BE2C (cell line): ENCODE data around the gene EYA2.

ENCODE experiments used
- DNase-seq: peaks from one replicate; pipeline ENCODE4 v3.0.0-alpha.2; 2020
- H3K27me3 ChIP-seq: fragments of 250-450 bp; sonication (Bioruptor Pico); 2 replicates; pipeline ENCODE4 v1.5.1; 2020; ENCODE audit warnings: mild to moderate bottlenecking
- H3K36me3 ChIP-seq: fragments of 250-450 bp; sonication (Bioruptor Pico); 2 replicates; pipeline ENCODE4 v1.5.1; 2020; ENCODE audit warnings: mild to moderate bottlenecking
- H3K4me1 ChIP-seq: fragments of 250-450 bp; sonication (Bioruptor Pico); 2 replicates; pipeline ENCODE4 v1.5.1; 2020
- H3K4me3 ChIP-seq: 2 replicates; pipeline ENCODE4 v1.5.1; 2011; ENCODE audit warnings: low read depth, low read length
- H3K9me3 ChIP-seq: fragments of 250-450 bp; sonication (Bioruptor Pico); 2 replicates; pipeline ENCODE4 v1.5.1; 2020
- TF ChIP-seq, protein P1 (sequence below): IDR thresholded peaks from 2 replicates; pipeline ENCODE4 v1.5.1; 2012; ENCODE audit warnings: mild to moderate bottlenecking, low read depth, low read length

EYA2 gene

DNA sequence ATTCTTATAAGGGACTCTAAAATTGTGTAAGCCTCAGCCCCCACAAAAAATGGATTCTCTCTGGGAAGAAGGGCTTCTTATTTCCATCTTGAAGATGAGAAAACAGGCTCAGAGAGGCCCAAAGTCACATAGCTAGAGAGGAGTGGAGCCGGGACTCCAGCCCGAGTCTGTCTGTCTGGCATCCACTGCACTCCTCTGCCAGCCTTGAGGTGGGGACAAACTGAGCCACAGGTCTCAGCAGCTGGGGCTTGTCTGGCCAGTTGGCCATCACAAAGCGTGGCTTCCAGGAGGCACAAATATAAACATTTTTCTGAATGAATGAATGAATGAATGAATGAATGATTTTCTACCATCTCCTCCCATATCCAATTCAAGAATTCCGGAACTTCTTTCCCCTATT lies 42.9 kb upstream of the EYA2 start:
- no peaks in the 10 kb centered on the region for H3K9me3 ChIP-seq
- no peaks in the 10 kb centered on the region; the same call in 1 of the 2 replicates for H3K27me3 ChIP-seq
- H3K36me3 ChIP-seq: no peaks in the 10 kb centered on the region
- no peak for DNase-seq
- H3K4me1 ChIP-seq: no peaks in the 10 kb centered on the region
- TF ChIP-seq, protein P1, sequence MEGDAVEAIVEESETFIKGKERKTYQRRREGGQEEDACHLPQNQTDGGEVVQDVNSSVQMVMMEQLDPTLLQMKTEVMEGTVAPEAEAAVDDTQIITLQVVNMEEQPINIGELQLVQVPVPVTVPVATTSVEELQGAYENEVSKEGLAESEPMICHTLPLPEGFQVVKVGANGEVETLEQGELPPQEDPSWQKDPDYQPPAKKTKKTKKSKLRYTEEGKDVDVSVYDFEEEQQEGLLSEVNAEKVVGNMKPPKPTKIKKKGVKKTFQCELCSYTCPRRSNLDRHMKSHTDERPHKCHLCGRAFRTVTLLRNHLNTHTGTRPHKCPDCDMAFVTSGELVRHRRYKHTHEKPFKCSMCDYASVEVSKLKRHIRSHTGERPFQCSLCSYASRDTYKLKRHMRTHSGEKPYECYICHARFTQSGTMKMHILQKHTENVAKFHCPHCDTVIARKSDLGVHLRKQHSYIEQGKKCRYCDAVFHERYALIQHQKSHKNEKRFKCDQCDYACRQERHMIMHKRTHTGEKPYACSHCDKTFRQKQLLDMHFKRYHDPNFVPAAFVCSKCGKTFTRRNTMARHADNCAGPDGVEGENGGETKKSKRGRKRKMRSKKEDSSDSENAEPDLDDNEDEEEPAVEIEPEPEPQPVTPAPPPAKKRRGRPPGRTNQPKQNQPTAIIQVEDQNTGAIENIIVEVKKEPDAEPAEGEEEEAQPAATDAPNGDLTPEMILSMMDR: no peak
- no peak overlapping the region for H3K4me3 ChIP-seq

DNA sequence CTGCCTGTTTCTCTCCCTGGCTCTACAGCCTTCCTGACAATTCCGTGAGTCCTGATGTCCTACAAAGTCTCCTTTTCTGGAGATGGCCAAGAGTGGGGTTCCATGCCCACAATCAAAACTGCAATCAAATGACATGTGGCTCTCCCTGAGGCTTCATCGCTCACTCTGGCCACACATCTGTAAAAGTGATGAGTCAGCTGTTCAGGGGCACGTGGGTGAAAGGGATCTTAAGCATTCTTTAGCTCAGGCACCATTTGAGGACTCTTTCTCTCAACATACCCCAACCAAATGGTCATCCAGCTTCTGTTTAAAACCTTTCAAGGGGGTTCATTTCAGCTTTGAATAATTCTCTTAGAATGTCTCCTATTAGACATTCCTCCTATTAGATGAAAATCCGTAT lies 42.3 kb upstream of the EYA2 start:
- no peaks in the 10 kb centered on the region; the same call in 1 of the 2 replicates for H3K27me3 ChIP-seq
- H3K9me3 ChIP-seq: no peaks in the 10 kb centered on the region
- TF ChIP-seq, protein P1: no peak
- no peaks in the 10 kb centered on the region for H3K36me3 ChIP-seq
- no peaks in the 10 kb centered on the region for H3K4me1 ChIP-seq
- DNase-seq: no peak
- H3K4me3 ChIP-seq: no peak overlapping the region

DNA sequence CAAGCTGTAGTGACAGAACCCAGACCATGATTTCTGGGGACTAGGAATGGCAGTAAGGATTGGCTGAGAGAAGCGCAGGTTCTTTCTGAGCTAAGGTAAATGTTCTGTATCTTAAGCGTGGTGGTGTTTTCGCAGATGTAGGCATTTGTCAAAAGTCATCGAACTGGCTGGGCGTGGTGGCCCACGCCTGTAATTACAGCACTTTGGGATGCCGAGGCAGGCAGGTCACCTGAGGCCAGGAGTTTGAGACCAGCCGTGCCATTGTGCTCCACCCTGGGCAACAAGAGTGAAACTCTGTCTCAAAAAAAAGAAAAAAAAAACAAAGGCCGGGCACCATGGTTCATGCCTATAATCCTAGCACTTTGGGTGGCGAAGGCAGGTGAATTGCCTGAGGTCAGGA lies 40.7 kb upstream of the EYA2 start:
- TF ChIP-seq, protein P1: no peak
- H3K36me3 ChIP-seq: no peaks in the 10 kb centered on the region
- no peaks in the 10 kb centered on the region for H3K4me1 ChIP-seq
- no peaks in the 10 kb centered on the region; the same call in 1 of the 2 replicates for H3K27me3 ChIP-seq
- no peak for DNase-seq
- no peak overlapping the region for H3K4me3 ChIP-seq
- no peaks in the 10 kb centered on the region for H3K9me3 ChIP-seq

- no peaks in the 10 kb centered on the region for H3K9me3 ChIP-seq
- no peaks in the 10 kb centered on the region for H3K36me3 ChIP-seq
- no peaks in the 10 kb centered on the region for H3K4me1 ChIP-seq
- no peaks in the 10 kb centered on the region for H3K27me3 ChIP-seq
- H3K4me3 ChIP-seq: no peak overlapping the region
- TF ChIP-seq, protein P1: no peak
- no peak for DNase-seq
Measured at GRCh38 chr20:46857061-46857831, 37.4 kb upstream of the EYA2 start.

DNA sequence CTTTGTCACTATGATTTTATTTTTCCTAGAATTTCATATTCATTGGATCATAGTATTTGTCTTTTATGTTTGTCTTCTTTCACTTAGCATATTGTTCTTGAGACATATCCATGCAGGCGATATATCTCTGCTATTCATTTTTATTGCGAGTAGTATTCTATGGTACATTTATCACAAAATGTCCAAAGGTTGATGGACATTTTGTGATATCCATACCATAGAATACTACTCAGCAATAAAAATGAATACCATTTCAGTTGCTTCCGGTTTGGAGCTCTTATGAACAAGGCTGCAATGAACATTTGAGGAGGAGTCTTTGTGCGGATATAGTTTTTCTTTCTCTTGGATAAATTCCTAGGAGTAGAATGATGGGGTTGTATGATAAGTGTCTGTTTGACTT lies 28.8 kb upstream of the EYA2 start:
- H3K36me3 ChIP-seq: no peaks in the 10 kb centered on the region

DNA sequence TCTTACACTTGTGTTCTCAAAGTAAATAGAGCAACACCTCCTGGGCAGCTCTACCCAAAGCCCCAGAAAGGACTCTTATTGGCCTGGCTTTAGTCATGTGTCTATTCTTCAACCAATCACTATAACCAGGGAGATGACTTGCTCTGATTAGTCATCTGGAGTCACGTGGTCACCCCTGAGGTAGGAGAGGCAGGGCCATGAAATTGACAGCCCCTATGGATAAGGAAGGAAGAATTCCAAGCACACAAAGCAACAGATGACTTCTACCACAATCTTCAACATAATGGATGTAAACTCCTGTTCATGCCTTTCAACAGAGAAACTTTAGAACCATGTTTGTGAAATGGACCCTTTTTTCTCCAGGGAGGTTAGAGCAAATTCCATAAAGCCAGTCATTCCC lies 24.6 kb upstream of the EYA2 start:
- TF ChIP-seq, protein P1: no peak
- DNase-seq: no peak
- Histone ChIP-seq H3K27me3 (peaks cover 3% of the 10 kb centered on the region; the same call in 1 of the 2 replicates), H3K4me1 (no peaks in the 10 kb centered on the region), H3K36me3 (no peaks in the 10 kb centered on the region), H3K4me3 (no peak overlapping the region), H3K9me3 (no peaks in the 10 kb centered on the region)

More for the DNA sequence above, 28.8 kb upstream of the EYA2 start:
- Histone ChIP-seq H3K4me3 (no peak overlapping the region), H3K4me1 (no peaks in the 10 kb centered on the region), H3K27me3 (peaks cover 3% of the 10 kb centered on the region; the same call in 1 of the 2 replicates), H3K9me3 (no peaks in the 10 kb centered on the region)
- TF ChIP-seq, protein P1: no peak
- no peak for DNase-seq
